ENCODE results near the gene PAGE1.

The PAGE1 gene

DNA sequence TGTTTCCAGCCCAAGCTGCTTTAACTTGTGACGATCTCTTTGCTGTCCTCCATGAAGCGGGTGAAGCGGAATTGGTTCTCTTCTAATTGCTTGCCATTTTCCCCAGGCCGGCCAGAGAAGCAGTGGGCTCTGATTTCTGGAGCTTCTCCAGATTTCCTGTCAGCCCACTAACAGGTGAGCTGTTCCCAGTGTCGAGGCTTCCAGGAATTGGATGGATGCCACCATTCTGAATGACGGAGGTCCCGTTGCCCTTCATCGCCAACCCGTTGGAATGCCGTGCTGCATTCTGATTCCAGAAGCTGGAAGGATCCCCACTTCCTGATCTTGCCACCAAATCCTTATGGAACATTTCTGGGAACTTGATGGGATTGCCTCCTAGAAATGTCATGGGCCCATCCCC is 31.0 kb downstream of the PAGE1 start:
- H3K4me3 ChIP-seq (ENCODE audit: low read length): no peak overlapping the region
- no peak for DNase-seq (ENCODE audit: low read depth)
- TF ChIP-seq CTCF (conservative IDR thresholded peaks at IDR 0.05; ENCODE audit: low read length): no peak

GRCh38 chrX:49661881-49662280 is 33.9 kb downstream of the PAGE1 start:
- H3K4me3 ChIP-seq (ENCODE audit: low read length): no peak overlapping the region
- no peak for DNase-seq (ENCODE audit: low read depth)
- TF ChIP-seq CTCF (conservative IDR thresholded peaks at IDR 0.05; ENCODE audit: low read length): no peak

- DNase-seq (ENCODE audit: low read depth): no peak
- no peak overlapping the region for H3K4me3 ChIP-seq (ENCODE audit: low read length)
- no peak for TF ChIP-seq CTCF (conservative IDR thresholded peaks at IDR 0.05; ENCODE audit: low read length)
Measured at GRCh38 chrX:49659771-49660170, 36.0 kb downstream of the PAGE1 start.

GRCh38 chrX:49656533-49656932 is 39.3 kb downstream of the PAGE1 start:
- no peak overlapping the region for H3K4me3 ChIP-seq (ENCODE audit: low read length)
- TF ChIP-seq CTCF (conservative IDR thresholded peaks at IDR 0.05; ENCODE audit: low read length): no peak
- DNase-seq (ENCODE audit: low read depth): no peak

DNA sequence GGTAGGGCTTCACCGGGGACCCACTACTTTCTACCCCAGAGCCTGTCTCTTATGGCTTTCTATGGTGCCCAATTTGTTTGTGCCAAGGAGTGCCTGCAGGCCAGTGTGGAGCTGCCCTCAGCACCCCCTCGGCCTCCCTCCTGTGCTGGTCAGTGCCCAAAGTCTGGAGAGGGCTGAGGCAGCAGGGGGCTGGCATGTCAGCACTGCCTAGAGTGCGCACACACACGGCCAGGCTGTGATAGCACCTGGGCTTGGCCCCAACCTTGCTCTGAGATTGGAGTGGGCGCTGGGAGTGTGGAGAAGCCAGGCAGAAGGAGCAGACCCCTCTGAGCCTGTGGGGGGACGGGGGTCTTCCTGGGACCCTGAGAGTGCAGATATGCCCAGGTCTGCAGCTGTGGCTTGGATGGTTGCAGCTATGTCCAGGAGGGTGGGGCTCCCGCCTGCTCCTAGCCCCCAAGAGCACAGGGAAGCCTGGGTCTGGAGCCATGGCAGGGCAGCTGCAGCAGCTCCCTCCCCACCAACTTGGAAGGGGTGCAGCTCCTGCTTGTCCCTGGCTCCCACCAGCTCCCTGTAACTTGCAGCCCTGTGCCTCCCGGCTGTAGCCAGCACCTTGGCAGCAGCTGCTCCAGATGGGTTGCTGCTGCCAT is 50.7 kb downstream of the PAGE1 start:
- DNase-seq (ENCODE audit: low read depth): no peak
- H3K4me3 ChIP-seq (ENCODE audit: low read length): no peak overlapping the region
- no peak for TF ChIP-seq CTCF (conservative IDR thresholded peaks at IDR 0.05; ENCODE audit: low read length)

Measured in AG10803 (cell line).